Peyer's patch (tissue), 4 donors: Measurements from ENCODE around the gene EXOSC2.

Source experiments
- CTCF ChIP-seq, 6 experiments: fragments of 450-650 bp in 4 of 6; fragments of 200-600 bp in 2 of 6; sonication (generic) in 1 of 6; IDR thresholded peaks; one replicate each; pipeline ENCODE4 v1.5.1; 2017 to 2019; ENCODE audit warnings: antibody characterized with exemption in 6 of 6, mild to moderate bottlenecking in 3 of 6, moderate library complexity in 1 of 6
- POLR2A ChIP-seq, 2 donors: fragments of 450-650 bp; IDR thresholded peaks; one replicate each; pipeline ENCODE4 v1.5.1; 2017; ENCODE audit warnings: antibody characterized with exemption in 2 of 2, mild to moderate bottlenecking in 2 of 2, moderate library complexity in 2 of 2

- no peak for TF ChIP-seq CTCF (IDR thresholded peaks at IDR 0.05)
- TF ChIP-seq POLR2A (IDR thresholded peaks at IDR 0.05): no peak
Observed at GRCh38 chr9:130696996-130697395, 3.4 kb downstream of the EXOSC2 start.
